Stimulated activated CD4-positive, alpha-beta T cell treated with anti-CD3 and anti-CD28 coated beads, Interleukin-4, amount 100 ng/mL, for 24 hours (primary cell): Measurements from ENCODE around the gene RNF157.

ENCODE experiments used
- DNase-seq: peaks from one replicate; pipeline ENCODE4 v3.0.0-alpha.2; 2020

Gene RNF157

DNA sequence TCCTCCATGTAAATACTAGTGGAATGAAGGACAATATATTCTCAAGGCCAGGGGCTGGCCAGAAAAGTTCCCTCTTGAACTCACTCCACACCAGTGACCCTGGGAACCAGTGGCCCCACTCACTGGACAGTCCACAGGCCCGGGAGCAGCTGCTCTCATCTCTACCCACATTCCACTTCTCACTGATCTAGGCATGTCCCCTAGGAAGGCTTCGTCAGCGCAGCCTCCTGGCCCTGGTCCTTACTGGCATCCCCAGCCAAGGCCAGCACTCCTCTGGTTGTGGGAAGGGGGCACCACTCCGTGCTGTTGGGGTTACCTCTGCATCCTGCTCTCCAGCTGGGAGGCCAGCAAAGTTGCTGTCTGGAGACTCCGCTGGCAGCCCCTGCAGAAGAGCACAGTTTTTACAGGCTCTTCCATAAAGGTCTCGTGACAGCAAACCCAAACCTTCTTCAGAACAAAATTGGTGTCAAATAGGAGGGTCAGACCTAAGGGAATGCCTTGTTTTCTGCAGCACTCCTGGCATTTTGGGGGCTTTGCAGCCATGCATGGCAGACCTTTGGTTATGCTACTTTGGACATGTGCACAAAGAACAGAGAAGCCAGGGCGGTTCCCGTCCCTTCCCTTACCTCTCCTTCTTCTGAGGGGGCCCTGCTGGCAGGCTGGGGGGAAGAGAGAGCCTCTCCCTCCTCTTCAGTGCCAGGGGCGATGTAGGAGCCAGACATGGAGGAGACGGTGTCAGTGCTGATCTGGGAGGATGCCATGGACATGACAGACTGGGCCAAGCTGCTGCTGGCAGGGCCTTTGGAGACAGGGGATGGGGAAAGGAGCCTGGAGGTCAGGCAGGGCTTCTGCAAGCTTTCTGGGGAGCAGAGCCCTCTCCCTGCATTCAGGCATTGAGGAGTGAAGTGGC, 85.1 kb downstream of the RNF157 start:
- DNase-seq, result no peak

DNA sequence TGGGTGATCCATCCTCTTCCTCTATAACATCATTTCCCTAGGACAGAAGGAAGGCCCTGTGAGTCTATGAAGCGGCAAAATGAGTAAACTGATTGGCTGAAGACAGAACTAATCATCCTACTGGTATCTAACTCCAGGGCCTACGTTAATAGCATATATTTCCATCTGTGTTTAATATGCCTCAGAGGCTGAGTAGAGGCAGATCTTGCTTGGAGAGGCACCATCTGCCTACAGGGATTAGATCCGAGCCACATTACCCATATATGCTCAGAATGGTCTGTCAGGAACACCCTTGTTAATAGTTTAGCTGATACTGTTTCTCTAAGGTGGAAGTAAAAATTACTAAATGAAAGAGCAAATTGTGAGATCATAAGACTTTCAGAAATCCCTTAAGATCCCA, 86.0 kb downstream of the RNF157 start:
- no peak for DNase-seq

- no peak for DNase-seq
These were observed 86.7 kb downstream of the RNF157 start for GRCh38 chr17:76153640-76154039.

- no peak for DNase-seq
These were observed 87.1 kb downstream of the RNF157 start for GRCh38 chr17:76153202-76153601.

DNA sequence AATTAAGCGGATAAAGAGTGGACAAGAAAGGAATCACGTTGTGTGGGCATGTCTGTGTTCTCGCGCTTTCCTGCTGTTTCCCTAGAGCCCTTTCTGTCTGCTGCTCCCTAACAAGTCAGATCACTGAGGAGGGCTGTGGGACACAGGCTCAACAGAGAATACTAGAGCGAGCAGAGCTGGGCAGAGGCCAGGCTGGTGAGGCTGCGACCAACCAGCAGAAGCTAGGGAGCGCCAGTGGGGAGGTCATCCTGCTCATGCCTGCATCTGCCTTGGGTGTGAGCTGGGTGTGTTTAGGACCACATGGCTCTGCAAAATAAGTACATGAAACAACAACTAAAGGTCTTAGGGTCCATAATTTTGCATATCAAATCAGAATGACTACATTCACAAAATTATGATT, 87.7 kb downstream of the RNF157 start:
- no peak for DNase-seq

- no peak for DNase-seq
These were observed 88.3 kb downstream of the RNF157 start for GRCh38 chr17:76151896-76152454.

DNA sequence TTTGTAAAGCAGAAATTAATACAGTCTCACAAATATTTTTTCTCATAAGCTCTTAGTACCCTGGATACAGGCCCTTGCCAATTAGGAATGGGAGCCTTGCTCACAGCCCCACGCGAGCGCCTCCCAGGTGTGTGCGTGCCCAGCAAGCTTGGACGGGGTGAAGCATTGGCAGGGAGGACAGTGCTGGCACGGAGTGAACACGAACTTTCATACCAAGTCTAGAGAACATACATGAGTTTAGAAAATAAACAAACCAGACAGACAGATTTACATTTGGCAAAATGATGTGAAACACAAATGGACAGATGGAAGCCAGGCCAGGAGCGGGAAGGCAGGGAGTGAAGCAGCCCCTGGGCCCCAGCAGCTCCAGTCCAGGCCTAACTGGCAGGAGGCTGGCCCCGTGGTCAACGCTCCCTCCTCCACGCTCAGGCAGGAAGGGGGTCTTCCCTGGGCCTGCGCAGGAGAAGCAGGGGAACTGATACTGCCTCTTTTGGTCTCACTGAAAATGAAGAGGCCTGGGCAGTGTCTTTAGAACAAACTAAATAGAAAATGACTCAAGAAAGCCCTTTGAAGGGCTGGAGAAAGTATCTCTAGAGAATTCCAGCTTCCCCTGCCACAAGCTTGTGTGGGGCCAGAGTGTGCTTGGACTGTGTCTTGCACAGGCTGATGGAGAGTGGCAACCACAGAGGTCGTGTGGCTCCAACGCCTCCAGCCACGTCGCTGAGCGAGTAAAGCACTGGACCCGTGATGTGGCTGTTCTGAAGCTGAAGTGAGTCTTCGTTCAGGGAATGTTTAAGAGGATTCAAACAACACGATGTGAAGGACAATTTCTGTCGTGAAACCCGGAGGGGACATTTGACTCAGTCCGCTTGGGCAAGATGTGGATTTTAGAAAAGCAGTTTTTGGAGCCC, 89.3 kb downstream of the RNF157 start:
- DNase-seq, result no peak

DNA sequence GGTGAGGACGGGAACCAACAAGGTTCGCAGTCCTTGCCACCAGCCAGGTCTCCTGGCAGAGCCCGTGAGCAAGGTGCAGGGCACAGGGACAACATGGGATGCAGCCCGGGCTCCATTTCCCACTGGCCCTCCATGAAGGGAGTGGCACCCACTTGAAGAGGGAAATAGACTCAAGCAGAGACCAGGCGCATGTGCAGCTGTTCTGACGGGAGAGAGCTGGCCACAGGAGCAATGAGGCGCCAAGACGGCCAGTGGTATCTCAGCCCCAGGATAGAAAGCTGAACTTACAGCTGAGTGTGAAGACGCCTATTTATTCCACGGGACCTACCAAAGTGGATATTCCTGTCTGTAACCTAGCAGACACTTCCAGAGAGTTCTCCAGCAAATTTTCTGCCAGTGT, 91.1 kb downstream of the RNF157 start:
- DNase-seq, result no peak

DNA sequence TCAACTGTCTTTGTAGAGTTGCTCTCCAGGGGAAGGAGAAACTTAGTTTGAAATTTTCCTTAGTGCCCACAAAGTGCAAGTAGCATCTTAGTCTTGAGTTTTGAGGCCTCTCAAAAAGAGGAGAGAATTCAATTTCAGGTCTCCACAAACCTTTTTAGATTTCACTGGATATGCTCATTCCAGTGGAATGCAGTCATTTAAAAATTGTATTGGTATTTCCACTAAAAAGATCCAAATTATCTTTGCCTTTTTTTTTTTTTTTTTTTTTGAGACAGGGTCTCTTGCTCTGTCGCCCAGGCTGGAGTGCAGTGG, 92.3 kb downstream of the RNF157 start:
- no peak for DNase-seq

GRCh38 chr17:76147211-76148014, 92.9 kb downstream of the RNF157 start:
- no peak for DNase-seq

DNA sequence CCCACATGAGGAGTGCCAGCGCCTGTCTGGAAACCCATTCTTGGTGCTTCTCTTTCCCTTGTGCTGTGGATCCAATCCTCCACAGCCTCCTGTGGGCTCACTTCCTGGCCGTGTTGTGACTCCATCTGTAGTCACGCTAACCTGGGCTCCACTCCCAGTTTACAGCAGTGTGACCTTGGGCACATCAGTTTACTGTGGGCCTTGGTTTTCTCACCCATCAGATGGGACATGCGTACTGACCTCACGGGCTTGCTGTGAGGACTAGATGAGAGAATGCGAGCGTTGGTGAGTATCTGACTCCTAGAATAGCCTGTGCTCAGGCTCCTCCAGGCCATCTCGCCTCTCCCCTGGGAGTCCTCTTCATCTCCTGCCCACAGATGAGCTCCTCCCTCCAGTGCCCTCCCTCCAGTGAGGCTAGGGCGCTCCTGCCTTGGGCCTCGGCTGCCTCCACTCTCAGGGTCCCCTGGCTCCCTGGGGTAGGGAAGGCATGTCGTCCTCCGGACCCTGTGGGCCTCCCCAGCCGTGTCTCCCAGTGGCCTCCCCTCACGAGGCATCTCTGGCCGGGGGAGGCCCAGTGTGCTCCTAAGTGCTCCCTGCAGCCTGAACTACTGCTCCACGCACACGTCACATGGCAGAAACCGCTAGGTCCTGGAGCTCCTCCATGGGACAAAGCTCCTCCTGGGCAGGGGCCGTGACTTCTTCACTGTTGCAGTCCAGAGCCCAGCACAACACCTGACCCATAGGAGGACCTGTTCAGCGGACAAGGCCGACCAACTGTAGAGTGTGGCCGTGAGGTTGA, 94.0 kb downstream of the RNF157 start:
- no peak for DNase-seq

DNA sequence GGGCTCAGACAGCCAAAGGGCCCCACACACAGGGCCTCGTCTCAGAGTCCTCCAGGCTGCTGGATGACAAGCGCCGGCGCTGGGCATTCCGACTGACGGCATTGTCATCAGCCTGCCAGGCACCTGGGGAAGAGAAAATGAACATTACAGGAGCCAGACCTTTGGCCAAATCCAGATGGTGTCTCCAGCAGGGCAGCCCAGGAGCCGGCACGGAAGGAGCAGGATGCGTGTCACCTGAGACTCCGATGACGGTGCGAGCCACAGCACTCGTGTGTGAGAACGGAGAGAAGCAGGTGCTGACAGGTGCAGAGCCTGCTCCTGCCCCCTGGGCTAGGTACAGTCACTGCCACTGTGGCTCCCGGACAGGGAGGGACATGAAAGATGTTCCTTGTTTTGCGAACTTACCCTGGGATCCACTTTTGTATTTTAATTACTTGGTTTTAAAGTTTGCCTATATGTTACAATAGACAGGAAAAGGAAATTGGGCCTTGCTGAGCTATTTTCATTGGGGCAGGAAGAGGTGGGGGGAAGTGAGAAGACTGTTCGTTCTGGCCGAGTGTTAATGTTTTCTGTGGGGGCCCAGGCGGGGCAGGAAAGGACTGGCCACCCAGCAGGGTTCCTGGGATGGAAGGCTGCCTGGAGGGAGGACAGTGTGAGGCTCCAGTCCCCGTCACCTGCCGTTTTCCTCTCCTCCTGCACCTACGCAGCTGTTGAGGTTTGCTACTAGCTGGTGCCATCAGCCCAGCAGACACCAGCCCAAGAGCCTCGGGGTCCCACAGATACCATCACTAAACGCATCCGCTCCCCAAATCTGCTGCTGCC, 94.9 kb downstream of the RNF157 start:
- DNase-seq, result peak; percentile 46

DNA sequence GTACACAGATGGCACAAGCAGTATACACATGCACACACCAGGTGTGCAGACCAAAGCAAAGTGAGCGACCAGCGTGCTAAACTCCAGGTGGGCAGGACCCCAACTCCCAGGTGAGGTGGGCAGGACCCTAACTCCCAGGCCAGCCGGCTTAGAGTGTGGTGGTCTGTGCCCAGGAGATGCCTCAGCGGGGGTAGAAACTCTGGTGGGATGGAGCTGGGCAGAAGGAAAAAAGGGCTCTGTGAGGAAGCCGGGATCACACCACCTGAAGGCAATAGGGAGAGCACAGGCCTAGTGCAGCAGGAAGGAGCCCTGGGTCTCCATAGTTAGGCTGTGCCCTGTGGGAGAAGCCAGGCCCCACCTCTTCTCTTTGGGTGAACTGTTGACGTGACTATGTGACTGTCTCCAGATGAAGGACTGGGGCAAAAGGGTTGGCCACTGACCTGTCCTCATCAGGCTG, 97.7 kb downstream of the RNF157 start:
- DNase-seq, result no peak

DNA sequence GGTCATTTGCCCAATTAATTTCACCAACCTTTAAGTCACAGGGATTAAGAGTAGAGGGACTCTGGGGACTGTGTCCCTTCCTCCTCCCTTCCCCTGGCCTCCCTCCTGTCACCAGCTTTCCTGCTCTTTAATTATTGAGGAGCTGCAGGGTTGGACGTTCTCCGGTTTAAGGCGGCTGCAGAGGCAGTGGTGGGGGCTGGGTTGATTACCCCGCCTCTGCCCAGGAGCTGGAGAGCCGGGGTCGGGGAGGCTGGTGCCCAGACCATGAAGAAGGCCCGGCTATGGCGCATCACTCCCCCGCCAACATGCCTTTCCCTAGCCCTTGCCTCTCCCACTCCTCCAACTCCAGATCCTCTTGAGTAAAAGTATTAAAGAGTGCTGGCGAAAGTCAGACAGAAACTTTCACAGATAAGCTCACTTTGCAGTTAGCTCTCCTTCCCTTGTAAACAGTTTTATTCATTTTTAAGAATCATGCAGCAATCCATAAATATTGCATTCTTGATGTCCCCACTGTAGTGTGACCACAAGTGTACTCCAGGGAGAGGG, 98.2 kb downstream of the RNF157 start:
- DNase-seq, result no peak

GRCh38 chr17:76141212-76142038, 98.9 kb downstream of the RNF157 start, which contains the start of gene FOXJ1:
Gene FOXJ1, minus strand, starts transcription at chr17:76141245. Its CDS starts 850 bp downstream, at chr17:76140395.
- DNase-seq, result peak; percentile 89

DNA sequence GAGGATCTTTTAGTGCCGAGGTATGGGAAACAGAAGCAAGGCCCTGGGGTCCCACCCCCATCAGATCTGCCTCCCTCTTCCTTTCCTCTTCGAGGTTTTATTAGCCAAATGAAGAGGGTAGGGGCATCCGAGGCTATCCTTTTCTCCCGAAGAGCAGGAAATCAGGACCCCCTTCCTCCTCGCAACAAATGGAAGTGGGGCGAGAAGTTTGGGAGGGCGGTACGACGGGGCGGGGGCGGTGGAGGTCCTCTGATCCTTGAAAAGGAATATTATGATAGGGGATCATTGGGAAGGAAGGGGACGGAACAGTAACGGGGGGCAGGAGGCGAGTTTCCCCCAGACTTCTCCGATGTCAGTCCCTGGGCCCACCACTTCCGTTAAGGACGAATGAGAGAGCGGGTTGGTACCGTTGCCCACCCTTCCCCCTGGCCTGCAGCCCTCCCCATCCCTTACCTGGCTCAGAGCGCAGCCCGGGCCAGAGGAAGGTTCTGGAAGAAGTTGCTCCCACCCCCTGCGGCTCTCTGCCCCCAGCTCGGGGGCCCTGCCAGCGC, 99.6 kb downstream of the RNF157 start:
- no peak for DNase-seq

DNA sequence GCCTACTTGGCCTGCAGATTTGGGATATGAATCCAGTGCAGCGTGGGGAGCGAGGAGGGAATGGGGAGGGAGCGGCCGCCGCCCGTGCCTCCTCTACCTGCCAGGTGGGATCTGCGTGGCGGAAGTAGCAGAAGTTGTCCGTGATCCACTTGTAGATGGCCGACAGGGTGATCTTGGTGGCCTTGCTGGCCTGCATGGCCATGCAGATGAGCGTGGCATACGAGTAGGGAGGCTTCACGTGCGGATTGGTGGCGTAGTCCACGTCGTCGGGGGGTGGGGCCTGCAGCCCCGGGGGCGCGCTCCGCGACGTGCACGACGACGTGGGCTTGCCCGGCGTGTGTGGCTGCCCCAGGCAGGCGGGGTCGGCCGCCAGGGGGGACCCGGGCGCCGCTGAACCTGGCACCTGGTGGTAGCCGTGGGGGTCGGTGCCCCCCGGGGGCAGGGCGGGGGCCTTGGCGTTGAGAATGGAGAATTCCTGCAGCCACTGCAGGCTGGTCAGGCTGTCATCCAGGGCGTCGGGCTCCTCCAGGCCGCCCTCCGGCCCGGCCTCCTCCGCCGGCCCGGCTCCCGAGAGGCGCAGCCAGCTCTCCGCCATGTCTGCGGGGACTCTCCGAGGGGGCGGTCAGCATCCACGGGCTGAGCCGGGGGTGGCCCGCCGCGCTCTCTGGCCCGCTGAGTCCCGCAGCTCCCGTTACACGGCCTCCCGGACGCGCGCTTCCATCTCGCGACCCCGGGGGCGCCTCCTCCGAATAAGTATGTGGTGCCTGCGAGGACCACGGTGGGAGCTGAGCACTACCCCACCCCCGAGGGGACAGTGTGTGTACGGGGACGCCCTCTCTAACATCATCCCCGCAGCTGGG, 100.3 kb downstream of the RNF157 start:
- DNase-seq, result peak; percentile 41
